GM18858 (cell line): Measurements from ENCODE around the gene SCN3B.

ENCODE experiments used
- ATAC-seq: cut with Tn5 transposase; IDR thresholded peaks from one replicate; pipeline ENCODE4 v1.9.1; 2021; ENCODE audit not compliant: unreplicated experiment

SCN3B gene

DNA sequence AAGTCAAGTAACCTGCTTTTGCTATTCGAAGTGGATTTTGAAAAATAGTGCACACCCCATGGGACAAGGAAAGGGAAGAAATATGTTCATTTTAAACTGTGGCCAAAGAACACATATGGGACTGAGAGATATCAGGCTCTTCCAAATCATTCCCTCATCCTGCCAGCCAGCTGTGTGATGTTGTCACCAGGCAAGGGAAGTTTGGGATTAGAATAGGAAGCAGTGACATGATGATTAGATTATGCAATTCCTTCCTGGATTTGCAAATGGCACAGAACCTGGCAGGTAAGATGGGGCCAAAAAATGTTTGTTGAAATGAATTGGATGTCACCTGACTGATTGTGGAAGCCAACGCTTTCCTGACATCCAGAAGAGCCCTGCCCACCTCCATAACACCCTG is 4.9 kb upstream of the SCN3B start:
- no peak for ATAC-seq

DNA sequence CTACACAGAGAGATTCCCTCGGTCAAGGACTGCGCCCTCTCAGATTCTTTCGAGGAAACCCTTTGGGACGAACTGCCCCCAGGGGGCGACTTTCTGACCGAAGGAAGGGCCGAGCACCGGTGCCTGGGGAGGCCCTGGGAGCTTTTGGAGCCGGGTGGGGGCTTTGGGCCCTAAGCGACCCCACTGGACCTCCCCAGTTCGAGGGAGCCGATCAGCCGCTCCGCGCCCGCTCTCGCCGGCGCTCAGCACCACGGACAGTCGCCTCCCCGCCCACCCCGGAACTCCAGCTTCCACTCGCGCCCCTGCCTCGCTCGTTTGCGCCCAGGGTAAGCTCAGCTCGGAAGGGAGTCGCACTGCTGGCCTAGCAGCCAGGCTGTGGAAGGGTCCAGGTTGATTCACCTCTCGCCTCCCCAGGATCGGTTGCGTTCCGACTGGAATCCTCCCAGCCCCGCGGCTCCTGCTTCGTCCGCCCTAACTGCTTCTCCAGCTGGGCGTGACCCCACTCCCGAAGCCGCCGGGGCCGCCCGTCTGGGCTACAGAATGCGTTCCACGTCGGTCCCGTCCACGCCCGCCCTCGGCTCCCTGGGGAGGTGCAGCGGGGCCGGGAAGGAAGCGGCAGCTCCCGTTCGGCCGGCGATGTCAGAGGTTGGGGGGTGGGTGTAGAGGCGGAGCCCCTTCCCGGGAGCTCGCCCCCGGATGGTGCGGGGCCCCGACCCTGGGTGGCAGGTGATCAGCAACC is 428 bp downstream of the SCN3B start:
- ATAC-seq: no peak

- ATAC-seq: no peak
Measured at GRCh38 chr11:123653483-123653826, 969 bp downstream of the SCN3B start.

DNA sequence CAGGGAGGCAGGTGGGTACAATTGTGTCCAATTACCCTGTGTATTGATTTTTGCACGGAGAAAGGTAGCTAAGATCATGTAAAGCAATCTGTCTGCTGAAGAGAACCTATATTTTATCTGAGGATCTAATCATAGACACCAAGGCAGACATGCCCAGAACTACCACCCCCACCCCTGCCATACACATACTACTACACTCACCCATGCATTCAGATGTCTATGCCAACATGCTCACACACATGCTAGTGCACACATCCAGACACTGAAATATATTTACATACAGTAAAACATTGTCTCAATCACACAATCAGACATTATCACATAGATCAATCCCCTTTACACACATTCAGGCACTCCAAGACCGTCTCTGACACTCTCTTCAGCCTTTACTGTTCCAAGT is 1.8 kb downstream of the SCN3B start:
- ATAC-seq: no peak

GRCh38 chr11:123650901-123651300 is 3.5 kb downstream of the SCN3B start:
- no peak for ATAC-seq

- no peak for ATAC-seq
Measured at GRCh38 chr11:123645286-123645975, 9.0 kb downstream of the SCN3B start.

GRCh38 chr11:123642435-123642834 is 12.0 kb downstream of the SCN3B start:
- no peak for ATAC-seq

- no peak for ATAC-seq
Measured at GRCh38 chr11:123641495-123641840, 13.0 kb downstream of the SCN3B start.

DNA sequence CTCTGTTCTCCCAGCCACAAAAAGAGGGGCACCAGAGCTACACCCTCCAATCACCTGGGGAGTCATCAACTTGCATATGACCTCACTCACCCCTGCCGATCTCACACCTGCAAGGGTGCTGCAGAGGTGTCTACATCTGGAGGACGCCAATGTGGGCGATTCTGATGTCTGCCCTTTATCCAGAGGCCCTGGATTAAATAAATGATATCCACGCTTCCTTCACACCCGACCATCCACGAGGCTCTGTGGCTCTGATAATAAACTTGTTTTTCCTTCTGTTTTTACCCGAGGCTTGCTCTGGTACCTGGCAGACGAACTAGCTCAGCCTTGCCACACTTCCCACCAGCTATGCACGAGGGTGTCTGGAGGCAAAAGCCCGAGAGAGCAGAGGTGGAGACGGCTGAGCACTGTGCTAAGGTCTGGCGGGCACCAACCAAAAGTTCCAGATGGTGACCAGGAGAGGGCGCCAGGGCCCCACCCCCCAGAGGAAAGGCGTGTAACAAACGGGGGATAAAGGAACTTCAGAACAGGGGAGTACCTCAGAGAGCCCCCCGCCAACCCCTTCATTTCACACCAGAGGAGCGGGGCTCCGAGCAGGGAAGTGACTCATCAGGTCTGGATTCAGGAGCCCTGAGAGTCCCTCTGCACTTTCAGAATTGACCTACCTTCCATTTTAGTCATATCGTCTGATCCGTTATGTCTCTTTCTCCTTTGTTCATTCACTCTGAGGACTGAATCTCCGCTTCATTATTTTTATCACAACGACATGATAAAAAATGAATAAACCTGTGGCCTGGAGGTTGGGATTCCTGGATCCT is 13.5 kb downstream of the SCN3B start:
- no peak for ATAC-seq

DNA sequence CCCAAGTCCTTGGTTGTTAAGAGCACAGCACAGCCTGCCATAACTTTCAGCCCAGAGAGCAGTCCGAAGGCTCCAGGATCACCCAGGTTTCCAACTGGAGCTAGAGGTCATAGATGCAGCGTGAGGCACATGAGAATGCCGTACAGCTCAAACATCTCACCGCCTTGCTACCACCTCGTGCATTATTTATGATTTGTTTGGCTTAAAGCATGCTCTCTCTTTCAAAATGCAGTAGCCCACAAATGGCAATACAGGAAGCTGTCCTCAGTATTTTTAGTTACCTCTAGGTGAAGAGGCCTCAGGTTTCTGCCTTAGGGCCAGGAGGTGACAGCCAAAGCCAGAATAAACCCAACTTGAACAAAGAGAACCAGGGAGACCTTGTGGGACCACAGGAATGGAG is 14.4 kb downstream of the SCN3B start:
- ATAC-seq: no peak

DNA sequence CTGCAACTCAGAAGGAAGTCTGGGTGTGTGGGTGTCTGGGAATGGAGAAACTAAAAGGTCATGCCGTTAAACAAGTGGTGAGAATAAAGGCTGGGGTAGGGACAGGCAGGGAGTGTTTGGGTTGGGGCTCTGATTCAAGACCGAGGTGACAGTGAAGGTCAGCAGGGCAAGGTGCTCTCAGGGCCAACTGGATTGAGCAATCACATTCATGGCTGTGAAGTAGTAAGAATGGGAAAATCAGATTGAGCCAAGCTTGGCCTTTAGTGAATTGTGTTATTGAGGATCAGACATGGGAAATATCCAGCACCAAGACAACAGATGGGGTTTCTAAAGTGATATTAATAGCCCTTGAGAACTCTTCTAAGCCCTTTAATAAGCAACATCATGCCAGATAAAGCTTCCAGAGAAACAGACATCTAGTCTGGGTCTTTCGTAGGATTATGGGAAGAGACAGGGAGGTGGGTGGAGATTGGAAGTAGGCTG is 24.3 kb downstream of the SCN3B start:
- no peak for ATAC-seq

GRCh38 chr11:123628936-123629683 is 25.3 kb downstream of the SCN3B start:
- no peak for ATAC-seq

DNA sequence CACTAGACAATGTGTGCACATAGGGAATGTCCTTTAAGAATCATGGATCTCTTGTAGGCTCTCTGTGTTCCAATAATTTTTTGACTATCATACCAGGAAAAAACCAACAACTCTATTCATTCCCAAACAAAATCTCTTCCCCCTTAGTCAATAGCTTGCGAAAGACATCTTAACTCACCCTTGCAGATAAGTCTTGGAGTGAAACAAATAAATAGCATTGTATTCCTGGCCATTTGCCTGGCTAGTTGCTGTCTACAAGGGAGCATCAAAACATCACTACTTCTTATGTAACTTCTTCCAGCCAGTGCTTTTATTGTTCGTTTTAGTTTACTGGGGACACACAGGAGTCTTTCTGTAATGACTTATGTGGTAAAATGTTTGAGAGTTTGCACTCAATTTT is 29.4 kb downstream of the SCN3B start:
- ATAC-seq: no peak

- ATAC-seq: no peak
Measured at GRCh38 chr11:123622576-123622975, 31.8 kb downstream of the SCN3B start.

DNA sequence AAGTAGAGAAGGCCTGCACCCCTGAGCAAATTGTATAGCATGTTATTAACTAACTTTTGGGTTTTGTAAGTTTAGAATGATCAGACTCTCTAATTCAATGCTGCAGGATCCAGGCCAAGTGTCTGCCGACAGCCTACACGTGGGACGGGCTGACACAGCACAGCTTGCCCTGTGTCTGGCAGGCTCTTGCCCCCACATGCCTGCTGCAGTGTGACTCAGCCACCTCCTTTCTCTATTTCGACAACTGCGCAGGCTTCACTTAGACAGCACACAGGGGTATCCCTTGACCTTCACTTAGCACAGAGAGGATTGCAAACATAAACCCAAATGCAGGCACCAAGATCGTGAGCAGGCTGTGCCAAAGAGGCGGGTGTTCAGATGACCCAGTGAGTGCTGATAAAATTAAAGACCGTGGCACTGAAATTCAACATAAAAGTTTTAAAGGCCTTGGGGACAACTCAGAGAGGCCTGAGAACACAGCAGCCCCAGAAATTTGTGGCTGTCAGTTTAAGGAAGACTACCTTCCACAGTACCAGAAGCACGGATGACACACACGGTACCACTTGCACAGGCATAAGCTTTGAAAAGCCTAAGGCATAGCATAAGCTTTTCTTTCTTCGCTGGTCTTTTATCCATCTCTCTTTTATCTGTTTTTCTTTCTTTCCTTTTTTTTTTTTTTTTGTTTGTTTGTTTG is 37.8 kb downstream of the SCN3B start:
- ATAC-seq: no peak

DNA sequence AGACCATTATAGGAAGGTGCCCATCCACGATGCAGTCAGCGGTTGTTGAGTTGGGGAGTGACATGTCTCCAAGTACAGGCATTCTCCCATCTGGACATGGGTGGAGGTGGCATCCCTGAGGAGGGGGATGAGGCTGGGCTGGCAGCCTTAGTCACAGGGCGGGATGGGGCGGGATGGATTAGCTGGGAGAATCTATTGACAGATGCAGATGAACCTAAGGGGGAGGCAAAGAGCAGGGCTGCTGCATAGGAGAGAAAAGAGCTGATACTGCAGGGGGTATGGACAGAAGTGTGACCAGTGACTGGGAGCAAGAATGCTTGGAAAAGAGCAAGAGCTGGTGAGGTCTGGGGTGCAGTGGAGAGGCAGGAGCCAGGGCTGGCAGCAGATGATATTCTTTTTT is 42.7 kb downstream of the SCN3B start:
- no peak for ATAC-seq

- ATAC-seq: no peak
Measured at GRCh38 chr11:123608945-123609344, 45.5 kb downstream of the SCN3B start.

- ATAC-seq: no peak
Measured at GRCh38 chr11:123608371-123608770, 46.1 kb downstream of the SCN3B start.

DNA sequence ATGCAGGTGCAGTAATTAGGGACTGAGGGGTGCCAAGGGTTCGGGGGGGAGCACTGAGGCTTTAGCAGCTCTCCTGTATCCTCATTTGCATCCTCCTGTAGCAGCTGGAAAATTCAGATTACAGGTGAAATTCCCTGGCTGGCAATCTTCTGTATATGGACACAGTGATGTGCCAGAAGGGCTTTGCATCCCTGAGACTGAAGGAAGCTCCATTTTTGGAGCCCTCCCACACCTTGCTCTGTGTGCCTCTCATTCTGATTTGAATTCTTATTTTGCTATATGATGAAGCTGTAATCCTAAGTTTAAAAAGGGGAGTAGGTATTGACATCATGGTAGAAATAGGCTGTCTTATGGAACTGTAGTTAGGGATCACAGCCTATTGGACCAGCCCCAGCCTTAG is 46.6 kb downstream of the SCN3B start:
- no peak for ATAC-seq

- ATAC-seq: no peak
Measured at GRCh38 chr11:123603666-123604065, 50.8 kb downstream of the SCN3B start.

DNA sequence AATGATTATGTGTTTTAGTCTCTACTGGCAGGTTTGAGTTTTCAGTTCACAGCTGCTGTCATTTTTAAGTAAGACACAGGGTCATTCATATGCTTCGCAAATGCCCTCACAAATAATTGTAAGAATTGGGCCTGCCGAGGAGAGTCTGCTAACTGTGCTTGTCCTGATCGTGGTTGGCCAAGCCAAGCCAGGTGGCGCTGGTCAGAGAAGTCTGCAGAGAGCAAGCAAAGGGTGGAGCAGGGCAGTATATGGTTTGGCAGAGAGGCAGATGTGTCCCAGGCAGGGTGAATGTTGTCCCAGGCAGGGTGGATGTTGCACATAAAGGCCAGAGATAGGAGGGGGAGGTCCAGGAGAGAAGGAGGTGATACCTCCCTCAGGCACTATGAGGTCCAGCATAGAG is 52.7 kb downstream of the SCN3B start:
- no peak for ATAC-seq
